Left kidney (tissue), 2 donors: Measurements from ENCODE around the gene BNC2. TPM values are rescaled to one million over a fixed set of nuclear protein-coding genes. Genes with fewer than 3 reads are reported as not detected.
A peak's percentile ranks its signal among the peaks of the same experiment; 100 is the strongest.

Experiments used
- DNase-seq: peaks from one replicate; pipeline ENCODE4 v3.0.0-alpha.2; 2013
- polyA plus RNA-seq: library from polyadenylated mRNA; unstranded; fragments of 120-200 nt; gene quantifications from one replicate; pipeline ENCODE4 v1.2.1, GENCODE V29; 2013; ENCODE audit not compliant: insufficient read length

BNC2 gene
- polyA plus RNA-seq, 1 donor: 10.3 TPM

DNA sequence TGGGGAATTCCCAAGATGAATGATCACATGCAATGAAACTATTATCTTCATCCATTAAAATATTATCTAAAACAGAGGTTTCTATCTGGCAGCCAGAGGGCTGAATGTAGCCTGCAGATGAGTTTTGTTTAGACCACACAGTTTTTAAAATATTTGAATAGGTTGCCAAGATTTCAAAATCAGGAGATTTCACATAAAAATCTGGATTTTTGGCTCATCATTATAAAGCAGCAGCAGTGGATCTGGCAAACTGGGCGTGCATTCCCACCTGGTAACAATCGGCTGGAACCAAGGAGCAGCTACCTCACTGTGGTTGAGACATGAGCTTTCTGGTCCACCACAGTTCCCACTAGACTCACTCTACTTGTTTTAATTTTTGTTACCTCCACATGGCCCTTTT lies 155.1 kb downstream of the BNC2 start:
- DNase-seq: no peak

GRCh38 chr9:16712787-16713186 lies 157.7 kb downstream of the BNC2 start:
- no peak for DNase-seq

DNA sequence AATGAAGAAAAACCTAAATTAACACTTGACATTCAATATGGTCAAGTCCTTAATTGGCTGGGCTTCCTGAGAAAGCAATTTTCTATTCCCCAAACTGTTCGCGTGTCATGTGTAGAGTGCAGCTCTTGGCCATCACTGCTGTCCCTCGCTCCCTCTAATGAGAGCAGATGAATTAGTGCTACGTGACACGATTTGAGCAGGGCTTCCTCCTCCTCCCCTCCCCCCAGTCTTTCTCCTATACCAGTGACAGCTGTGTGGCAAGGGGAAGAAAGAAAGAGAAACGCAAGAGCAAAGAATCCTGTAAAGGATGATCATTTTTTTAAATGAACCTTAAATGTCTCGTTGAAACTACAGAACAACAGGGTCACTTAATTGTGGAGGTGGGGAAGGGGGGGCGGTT lies 159.6 kb downstream of the BNC2 start:
- no peak for DNase-seq

GRCh38 chr9:16709924-16710323 lies 160.5 kb downstream of the BNC2 start:
- DNase-seq: no peak

DNA sequence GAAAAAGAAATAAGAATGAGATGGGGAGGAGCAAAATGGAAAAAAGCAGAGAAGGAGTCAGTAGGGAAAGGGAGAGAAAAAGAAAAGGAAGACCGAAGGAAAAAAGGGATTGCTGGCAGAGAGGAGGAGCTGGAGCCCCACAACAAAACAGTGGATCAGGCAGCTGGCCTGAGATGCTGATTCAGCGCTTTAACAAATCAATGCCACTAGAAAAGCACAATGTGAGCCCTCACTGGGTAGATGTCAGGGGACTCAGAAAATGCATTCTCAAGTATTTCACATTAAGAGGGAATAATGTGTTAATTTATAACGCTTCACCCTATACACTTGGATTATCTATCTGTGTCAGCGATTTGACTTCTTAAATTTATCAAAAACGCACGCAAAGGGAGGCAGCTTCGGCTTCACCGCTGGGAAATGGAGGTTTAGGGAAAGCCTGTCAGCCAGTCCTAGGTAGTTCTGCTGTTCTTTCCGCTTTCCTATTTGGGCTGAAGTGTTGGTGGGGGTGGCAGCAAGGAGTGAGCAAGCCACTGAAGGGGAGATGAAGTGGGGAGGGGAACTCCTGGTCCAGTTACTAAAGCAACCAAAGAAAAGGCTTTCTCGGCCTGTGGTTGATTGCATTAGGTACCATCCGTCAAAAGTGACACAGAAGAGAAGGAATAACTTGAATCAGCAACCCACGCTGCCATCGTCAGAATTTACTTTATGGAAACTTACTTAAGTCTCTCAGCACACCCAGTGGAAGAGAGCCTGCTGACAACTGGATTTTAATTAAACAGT lies 161.6 kb downstream of the BNC2 start:
- no peak for DNase-seq

GRCh38 chr9:16705111-16705604 lies 165.3 kb downstream of the BNC2 start:
- DNase-seq: peak; percentile 59

GRCh38 chr9:16704116-16705110 lies 166.1 kb downstream of the BNC2 start:
- DNase-seq: no peak

DNA sequence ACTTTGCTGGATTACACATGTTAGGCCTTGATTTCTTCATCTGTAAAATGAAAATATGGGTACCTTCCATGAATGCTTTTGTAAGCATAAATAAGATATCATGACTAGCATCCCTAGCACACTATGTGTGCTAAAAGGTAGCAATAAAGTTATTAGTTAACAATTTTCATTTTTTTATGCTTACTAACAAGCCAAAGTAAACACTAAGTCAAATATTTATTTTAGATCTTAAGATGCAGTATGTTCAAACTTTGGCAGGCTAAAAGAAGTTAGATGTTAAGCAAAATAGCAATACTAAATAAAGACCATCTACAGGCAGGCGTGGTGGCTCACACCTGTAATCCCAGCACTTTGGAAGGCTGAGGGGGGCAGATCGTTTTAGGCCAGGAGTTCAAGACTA lies 169.1 kb downstream of the BNC2 start:
- no peak for DNase-seq

- DNase-seq: no peak
These were observed 176.9 kb downstream of the BNC2 start for GRCh38 chr9:16693616-16694015.

- DNase-seq: no peak
These were observed 179.8 kb downstream of the BNC2 start for GRCh38 chr9:16690628-16691027.

DNA sequence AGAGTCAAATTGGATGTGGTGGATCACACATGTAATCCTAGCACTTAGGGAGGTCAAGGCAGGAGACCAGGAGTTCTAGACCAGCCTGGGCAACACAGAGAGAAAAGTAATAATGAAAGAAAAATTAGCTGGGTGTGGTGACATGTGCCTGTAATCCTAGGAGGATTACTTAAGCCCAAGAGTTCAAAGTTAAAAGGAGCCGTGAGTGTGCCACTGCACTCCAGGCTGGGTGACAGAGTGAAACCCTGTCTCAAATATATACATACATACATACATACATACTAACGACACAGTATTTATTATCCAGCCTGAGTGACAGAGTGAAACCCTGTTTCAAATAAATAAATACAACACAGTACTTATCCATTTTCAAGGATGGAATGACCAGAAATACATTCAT lies 180.3 kb downstream of the BNC2 start:
- DNase-seq: no peak

DNA sequence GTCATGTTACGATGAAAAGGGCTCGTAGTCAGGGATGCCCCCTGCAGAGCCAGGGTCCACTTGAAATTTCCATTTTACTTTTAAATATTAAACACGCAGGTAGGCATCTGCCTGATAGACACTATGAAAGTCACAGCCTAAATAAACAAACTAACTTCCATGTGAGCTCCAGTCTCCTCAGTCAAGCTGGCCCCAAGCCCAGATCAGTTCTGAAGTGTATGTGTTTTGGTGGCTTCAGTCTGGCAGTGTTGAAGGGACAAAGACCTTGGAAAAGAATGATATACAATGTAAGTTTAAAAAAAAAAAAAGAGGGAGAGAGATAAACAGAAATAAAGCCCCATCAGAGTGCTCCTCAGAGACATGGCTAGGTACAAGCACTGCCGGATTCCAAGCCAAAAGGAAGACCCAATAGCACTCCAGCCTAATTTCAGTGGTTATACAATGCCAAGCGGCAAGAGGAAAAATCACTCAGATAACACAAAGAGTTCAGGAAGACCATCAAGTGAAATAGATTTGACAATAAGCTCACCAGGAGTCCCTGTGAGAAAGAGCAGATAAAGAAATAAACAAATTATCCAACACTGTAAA lies 181.0 kb downstream of the BNC2 start:
- no peak for DNase-seq

DNA sequence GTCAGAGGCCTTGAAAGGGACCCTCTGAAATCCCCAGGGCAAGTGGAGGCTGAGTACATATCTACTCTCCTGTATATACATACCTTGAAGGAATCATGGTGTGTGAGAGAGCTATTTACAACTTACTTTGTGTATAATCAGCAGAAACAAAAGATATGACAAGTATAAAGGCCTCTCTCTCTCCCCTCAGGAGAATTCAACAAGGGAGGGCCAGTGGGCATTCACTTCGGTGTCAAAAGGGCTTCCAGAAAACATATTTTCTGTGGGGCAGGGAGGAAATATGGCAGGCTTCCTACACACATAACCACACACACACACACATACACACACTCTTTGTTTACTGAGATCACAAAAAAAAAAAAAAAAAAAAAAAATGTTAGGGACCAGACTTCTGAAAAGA lies 181.7 kb downstream of the BNC2 start:
- no peak for DNase-seq

GRCh38 chr9:16687678-16688369 lies 182.6 kb downstream of the BNC2 start:
- DNase-seq: no peak

DNA sequence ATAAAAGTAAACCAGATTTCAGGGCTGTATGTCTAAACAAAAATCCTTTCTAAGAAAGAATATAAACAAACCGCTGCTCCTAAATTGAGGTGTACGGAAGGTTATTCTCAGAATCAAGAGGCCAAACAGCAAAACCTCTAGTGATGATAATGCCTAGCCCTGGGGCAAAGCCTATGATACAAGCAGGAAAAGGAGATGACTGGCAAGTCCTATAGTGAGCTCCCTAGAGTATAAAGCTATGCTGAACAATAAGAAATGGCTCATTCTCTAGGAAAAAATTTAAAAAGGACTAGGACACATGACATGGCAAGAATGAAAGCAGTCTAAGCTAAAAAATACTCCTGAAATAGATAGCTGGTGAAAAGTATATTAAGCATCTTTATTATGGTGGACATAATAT lies 187.1 kb downstream of the BNC2 start:
- no peak for DNase-seq

DNA sequence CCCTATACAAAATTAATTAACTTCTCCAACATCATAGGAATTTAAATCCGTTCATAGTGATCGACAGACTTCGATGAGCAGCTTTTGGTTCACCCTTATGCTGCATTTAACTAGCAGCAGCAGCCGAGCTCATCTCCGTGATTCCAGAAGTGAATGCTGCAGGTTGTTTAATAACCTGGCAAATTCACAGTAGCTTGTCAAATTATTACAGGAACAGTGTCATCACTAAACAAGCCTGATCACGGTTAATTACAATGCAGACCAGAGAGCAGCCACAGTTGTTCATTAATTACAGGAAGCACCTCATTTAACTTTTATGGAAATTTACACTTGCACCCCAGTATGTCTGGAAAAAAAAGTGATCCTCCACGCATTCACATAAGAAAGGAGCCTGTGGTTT lies 188.2 kb downstream of the BNC2 start:
- no peak for DNase-seq

GRCh38 chr9:16681652-16681987 lies 188.8 kb downstream of the BNC2 start:
- no peak for DNase-seq

GRCh38 chr9:16680975-16681651 lies 189.4 kb downstream of the BNC2 start:
- DNase-seq: no peak

DNA sequence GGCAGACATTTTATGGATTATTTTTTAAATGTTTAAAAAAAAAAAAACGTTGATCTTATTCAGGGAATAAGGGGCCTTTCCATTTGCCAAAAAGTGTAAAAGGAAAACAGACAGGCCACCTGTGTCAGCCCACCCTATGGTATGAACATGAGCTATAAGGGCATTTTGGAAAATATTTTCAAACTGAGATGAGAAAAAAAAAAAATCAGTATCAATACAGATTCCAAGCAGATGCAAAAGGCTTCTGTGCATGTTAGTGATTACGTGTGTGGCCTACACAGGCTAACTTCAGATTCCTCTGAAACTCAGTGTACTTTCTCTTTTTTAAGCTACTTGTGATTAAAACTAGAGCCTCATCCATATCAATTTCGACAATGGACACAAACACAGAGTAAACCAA lies 189.9 kb downstream of the BNC2 start:
- DNase-seq: no peak

DNA sequence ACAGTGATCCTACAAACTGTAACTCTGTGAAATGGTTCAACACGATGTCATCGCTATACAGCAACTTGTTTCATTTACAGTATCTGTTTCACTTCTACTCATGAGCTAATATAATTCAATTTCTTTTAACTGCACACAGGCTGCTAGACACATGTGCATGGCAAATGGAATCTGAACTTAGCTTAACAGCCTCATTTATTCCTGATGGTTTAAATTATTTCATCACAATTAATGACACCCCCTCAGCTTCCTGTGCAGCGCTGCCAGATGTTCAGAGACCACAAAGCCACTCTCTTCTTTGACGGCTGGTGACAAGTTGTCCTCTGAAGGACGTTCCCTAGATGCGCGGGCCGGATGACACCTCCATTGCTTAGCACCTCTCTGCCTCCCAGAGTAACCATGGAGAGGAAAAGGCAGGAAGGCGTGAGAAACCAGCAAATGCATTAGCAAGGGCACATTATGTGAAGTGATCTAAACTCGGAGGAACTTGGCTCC lies 191.1 kb downstream of the BNC2 start:
- DNase-seq: no peak

DNA sequence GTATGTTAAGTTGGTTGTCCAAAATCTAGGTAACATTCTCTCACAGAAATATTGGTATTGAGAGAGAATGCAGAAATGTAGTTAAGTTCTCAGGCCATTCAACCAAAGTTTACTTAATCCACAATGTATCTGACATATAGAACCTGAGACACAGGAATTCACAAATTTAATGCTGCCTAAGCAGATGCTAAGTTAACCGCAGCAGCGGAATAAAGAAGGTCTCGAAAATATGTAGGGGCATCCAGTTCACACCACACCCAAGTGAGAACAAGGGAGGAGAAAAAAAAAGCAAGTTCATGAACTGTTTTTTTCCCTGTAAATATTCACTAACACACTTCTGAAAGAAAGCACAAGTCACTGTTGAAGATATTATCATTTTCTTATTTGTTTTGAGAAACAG lies 194.0 kb downstream of the BNC2 start:
- DNase-seq: no peak
